ENCODE measurements around the gene RAB25. TPM values are rescaled to one million over a fixed set of nuclear protein-coding genes. Genes with fewer than 3 reads are reported as not detected.

RAB25 gene
- total and polyA plus RNA-seq, 2 of the 13 experiments (the other 11 are each of a cell fraction or from before 2014, with no cell fraction given) = 0.20 to 0.22 TPM

GRCh38 chr1:156082309-156083091 is 21.5 kb downstream of the RAB25 start, which contains the start of gene MEX3A (continued):
- TF ChIP-seq IRX3 (CRISPR knock-in tag; IDR thresholded peaks at IDR 0.05; ENCODE audit: borderline replicate concordance, low read depth) = no peak
- TF ChIP-seq XBP1 (CRISPR knock-in tag; IDR thresholded peaks at IDR 0.05) = no peak
- no peak for TF ChIP-seq ARNTL (CRISPR knock-in tag; IDR thresholded peaks at IDR 0.05)
- no peak for TF ChIP-seq ZNF513 (CRISPR knock-in tag; conservative IDR thresholded peaks at IDR 0.05)
- TF ChIP-seq ARNT2 (CRISPR knock-in tag; IDR thresholded peaks at IDR 0.05; ENCODE audit: low read depth) = no peak; the same call in 1 of the 2 replicates
- no peak for TF ChIP-seq PRPF4 (IDR thresholded peaks at IDR 0.05; ENCODE audit: low read depth, low read length, poor library complexity, severe bottlenecking)
- TF ChIP-seq SETDB1 (CRISPR knock-in tag; IDR thresholded peaks at IDR 0.05; ENCODE audit: borderline replicate concordance) = no peak
- no peak for TF ChIP-seq GTF3A (CRISPR knock-in tag; conservative IDR thresholded peaks at IDR 0.05)
- 0 out of 2 replicates have a peak, but pooled peaks have one; percentile 28 for TF ChIP-seq TARDBP (CRISPR knock-in tag; IDR thresholded peaks at IDR 0.05)
- no peak for TF ChIP-seq ZNF577 (CRISPR knock-in tag; IDR thresholded peaks at IDR 0.05; ENCODE audit: borderline replicate concordance, low read depth)
- TF ChIP-seq CREB1 (IDR thresholded peaks at IDR 0.05) = no peak
- peak; percentile 76 for TF ChIP-seq CREB1 (CRISPR knock-in tag; IDR thresholded peaks at IDR 0.05)
- TF ChIP-seq MTF2 (CRISPR knock-in tag; IDR thresholded peaks at IDR 0.05; ENCODE audit: borderline replicate concordance) = no peak
- TF ChIP-seq ATF1 (CRISPR knock-in tag; IDR thresholded peaks at IDR 0.05) = no peak
- no peak for TF ChIP-seq RXRB (CRISPR knock-in tag; IDR thresholded peaks at IDR 0.05; ENCODE audit: borderline replicate concordance)
- no peak for TF ChIP-seq CC2D1A (CRISPR knock-in tag; IDR thresholded peaks at IDR 0.05)
- peak; percentile 63 for TF ChIP-seq KDM2A (CRISPR knock-in tag; IDR thresholded peaks at IDR 0.05; ENCODE audit: borderline replicate concordance, low read depth)
- TF ChIP-seq ZKSCAN1 (IDR thresholded peaks at IDR 0.05; ENCODE audit: low read length) = no peak
- peak in 1 of 2 experiments; percentile 44; a peak in 2 of 4 replicates for TF ChIP-seq HMGXB4 (CRISPR knock-in tag; IDR thresholded peaks at IDR 0.05; ENCODE audit: borderline replicate concordance in 1 of 2, low read depth in 1 of 2)
- TF ChIP-seq ZNF382 (CRISPR knock-in tag; IDR thresholded peaks at IDR 0.05; ENCODE audit: borderline replicate concordance) = no peak
- TF ChIP-seq ZFP91 (CRISPR knock-in tag; IDR thresholded peaks at IDR 0.05; ENCODE audit: borderline replicate concordance) = peak; percentile 32; the same call in 1 of the 2 replicates
- TF ChIP-seq MIER2 (CRISPR knock-in tag; IDR thresholded peaks at IDR 0.05) = no peak
- TF ChIP-seq TEAD3 (CRISPR knock-in tag; optimal IDR thresholded peaks at IDR 0.05; ENCODE audit: borderline replicate concordance) = peak; percentile 48
- no peak for TF ChIP-seq HDAC2 (CRISPR knock-in tag; IDR thresholded peaks at IDR 0.05)
- TF ChIP-seq GATAD1 (CRISPR knock-in tag; IDR thresholded peaks at IDR 0.05) = no peak
- no peak for TF ChIP-seq MLX (CRISPR knock-in tag; IDR thresholded peaks at IDR 0.05)
